Measurements from ENCODE around the gene GPX5. TPM values are rescaled to one million over a fixed set of nuclear protein-coding genes. Genes with fewer than 3 reads are reported as not detected.

The GPX5 gene
- total and polyA plus RNA-seq, 9 donors, result not detected

DNA sequence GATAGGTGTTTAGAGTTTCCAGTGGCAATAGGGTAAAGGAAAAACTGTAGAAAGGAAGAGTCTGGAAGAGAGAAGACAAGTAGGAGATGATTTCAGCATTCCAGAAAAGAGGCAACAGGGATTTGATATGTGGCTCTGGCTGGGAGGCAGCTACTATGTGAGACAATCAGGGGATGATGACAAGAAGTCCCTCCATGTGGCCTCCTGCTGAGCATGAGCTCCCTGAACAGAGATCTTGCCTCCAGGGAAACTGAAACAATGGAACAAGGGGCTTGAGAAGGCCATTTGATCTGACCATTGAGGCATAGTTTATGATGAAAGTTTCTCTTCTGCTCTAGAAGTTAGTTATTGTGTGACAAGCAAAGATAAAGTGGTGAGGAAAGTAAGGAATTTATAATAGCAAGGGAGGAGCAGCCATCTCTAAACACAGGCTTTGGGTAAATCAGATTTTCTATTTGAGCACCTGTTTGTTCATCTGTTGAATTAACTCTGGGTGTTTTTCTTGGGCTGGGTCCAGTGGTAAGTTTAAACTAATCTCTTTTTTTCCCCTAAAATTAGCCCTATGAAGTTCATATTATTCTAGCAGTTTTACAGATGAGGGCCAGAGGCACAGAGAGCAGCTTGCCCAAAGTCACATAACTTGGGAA, 3.0 kb upstream of the GPX5 start:
- Histone ChIP-seq H3K4me3 (no peak overlapping the region), H3K4me1 (ENCODE audit: insufficient read depth) (no peaks in the 10 kb centered on the region), H3K27ac (no peak overlapping the region), H3K27me3 (no peaks in the 10 kb centered on the region), H3K9me3 (no peaks in the 10 kb centered on the region), H3K36me3 (no peaks in the 10 kb centered on the region)
- TF ChIP-seq POLR2A (IDR thresholded peaks at IDR 0.05), result no peak
- TF ChIP-seq, protein P1, sequence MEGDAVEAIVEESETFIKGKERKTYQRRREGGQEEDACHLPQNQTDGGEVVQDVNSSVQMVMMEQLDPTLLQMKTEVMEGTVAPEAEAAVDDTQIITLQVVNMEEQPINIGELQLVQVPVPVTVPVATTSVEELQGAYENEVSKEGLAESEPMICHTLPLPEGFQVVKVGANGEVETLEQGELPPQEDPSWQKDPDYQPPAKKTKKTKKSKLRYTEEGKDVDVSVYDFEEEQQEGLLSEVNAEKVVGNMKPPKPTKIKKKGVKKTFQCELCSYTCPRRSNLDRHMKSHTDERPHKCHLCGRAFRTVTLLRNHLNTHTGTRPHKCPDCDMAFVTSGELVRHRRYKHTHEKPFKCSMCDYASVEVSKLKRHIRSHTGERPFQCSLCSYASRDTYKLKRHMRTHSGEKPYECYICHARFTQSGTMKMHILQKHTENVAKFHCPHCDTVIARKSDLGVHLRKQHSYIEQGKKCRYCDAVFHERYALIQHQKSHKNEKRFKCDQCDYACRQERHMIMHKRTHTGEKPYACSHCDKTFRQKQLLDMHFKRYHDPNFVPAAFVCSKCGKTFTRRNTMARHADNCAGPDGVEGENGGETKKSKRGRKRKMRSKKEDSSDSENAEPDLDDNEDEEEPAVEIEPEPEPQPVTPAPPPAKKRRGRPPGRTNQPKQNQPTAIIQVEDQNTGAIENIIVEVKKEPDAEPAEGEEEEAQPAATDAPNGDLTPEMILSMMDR (IDR thresholded peaks at IDR 0.05), result no peak
- TF ChIP-seq EP300 (IDR thresholded peaks at IDR 0.05), result no peak
- no peak for DNase-seq
- intact Hi-C loops (cut with DNase I), result no loop called here

DNA sequence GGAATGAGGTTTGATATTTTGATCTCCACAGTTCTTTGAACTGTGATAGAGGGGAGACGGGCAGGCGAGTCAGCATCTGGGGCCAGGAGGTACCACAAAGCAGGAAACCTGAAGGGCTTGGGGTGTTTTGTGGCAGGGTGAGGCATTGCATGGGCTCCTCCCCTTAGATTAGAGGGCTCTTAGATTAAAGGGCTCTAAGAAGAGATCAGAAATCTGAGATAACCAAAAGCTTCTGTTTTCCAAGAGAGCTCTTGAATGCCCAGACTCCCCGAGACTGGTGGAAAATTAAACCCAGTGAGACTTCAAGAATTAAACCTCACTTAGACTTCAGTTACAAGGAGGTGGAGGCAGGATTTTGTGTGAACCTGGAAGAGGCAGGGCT, 2.4 kb upstream of the GPX5 start:
- TF ChIP-seq POLR2A (IDR thresholded peaks at IDR 0.05), result no peak
- TF ChIP-seq, protein P1 (IDR thresholded peaks at IDR 0.05), result no peak
- TF ChIP-seq EP300 (IDR thresholded peaks at IDR 0.05), result no peak
- no peak overlapping the region for H3K27ac ChIP-seq
- intact Hi-C loops (cut with DNase I), result no loop called here
- H3K27me3 ChIP-seq, result no peaks in the 10 kb centered on the region
- H3K4me1 ChIP-seq (ENCODE audit: insufficient read depth), result no peaks in the 10 kb centered on the region
- H3K4me3 ChIP-seq, result no peak overlapping the region
- H3K9me3 ChIP-seq, result no peaks in the 10 kb centered on the region
- no peak for DNase-seq
- H3K36me3 ChIP-seq, result no peaks in the 10 kb centered on the region
- WGBS, 3 donors, result 25 to 31% (median 26%) methylated on average over 3 of the region's 3 CpGs

- no peak overlapping the region for H3K4me3 ChIP-seq
- no peaks in the 10 kb centered on the region for H3K4me1 ChIP-seq (ENCODE audit: insufficient read depth)
- H3K27ac ChIP-seq, result no peak overlapping the region
- no peaks in the 10 kb centered on the region for H3K9me3 ChIP-seq
- intact Hi-C loops (cut with DNase I), result no loop called here
- 0 to 2% (median 0%) methylated on average over 1 of the region's 1 CpG for WGBS, 3 donors
- no peaks in the 10 kb centered on the region for H3K27me3 ChIP-seq
- no peaks in the 10 kb centered on the region for H3K36me3 ChIP-seq
- TF ChIP-seq, protein P1 (IDR thresholded peaks at IDR 0.05), result no peak
- TF ChIP-seq EP300 (IDR thresholded peaks at IDR 0.05), result no peak
- TF ChIP-seq POLR2A (IDR thresholded peaks at IDR 0.05), result no peak
- no peak for DNase-seq
These were observed 5.1 kb downstream of the GPX5 start for GRCh38 chr6:28530777-28531176.

GRCh38 chr6:28531479-28532128, 5.9 kb downstream of the GPX5 start:
- TF ChIP-seq, protein P1 (IDR thresholded peaks at IDR 0.05), result no peak
- TF ChIP-seq EP300 (IDR thresholded peaks at IDR 0.05), result no peak
- TF ChIP-seq POLR2A (IDR thresholded peaks at IDR 0.05), result no peak
- Histone ChIP-seq H3K4me3 (no peak overlapping the region), H3K27ac (no peak overlapping the region), H3K9me3 (no peaks in the 10 kb centered on the region), H3K27me3 (no peaks in the 10 kb centered on the region), H3K4me1 (ENCODE audit: insufficient read depth) (no peaks in the 10 kb centered on the region), H3K36me3 (no peaks in the 10 kb centered on the region)
- no peak for DNase-seq
- WGBS, 3 donors, result 55 to 68% (median 60%) methylated on average over 7 of the region's 7 CpGs
- intact Hi-C loops (cut with DNase I), result no loop called here
